22Rv1 (cell line): Measurements from ENCODE around the gene POLN.

Experiments
- CTCF ChIP-seq: fragments of 450-650 bp; IDR thresholded peaks from 2 replicates; pipeline ENCODE4 v1.5.1; 2017; ENCODE audit warnings: mild to moderate bottlenecking
- ZFX ChIP-seq: fragments of 450-650 bp; IDR thresholded peaks from 2 replicates; pipeline ENCODE4 v1.6.1; 2017; ENCODE audit warnings: antibody characterized with exemption, borderline replicate concordance

DNA sequence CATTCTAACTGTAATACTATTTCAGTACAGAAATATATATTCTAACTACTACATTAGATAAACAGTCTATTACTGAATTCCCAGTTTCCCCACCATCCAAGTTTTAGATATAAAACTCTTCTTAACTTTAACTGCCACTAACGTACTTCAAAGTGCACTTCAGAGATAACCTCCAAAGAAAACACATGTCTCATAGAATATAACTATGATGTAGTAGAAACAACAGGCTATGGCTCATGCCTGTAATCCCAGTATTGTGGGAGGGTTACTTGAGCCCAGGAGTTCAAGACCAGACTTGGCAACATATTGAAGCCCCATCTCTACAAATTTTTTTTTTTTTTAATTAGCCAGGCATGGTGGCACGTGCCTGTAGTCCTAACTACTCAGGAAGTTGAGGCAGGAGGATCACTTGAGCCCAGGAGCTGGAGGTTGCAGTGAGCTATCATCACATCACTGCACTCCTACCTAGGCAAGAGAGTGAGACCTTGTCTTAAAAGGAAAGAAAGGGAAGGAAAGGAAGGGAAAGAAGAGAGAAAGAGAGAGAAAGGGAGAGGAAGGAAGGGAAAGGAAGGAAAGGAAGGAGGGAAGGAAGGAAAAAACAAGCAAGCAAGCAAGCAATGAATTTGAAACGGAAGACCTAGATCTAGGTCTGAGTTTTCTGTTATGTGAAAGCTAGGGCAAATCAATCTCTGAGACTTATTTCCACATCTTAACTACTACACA lies 4.8 kb downstream of the POLN start:
- TF ChIP-seq CTCF (no peak), ZFX (no peak)
